Stimulated activated CD4-positive, alpha-beta T cell treated with anti-CD3 and anti-CD28 coated beads, Interleukin-4, amount 100 ng/mL, for 4 hours (primary cell): ENCODE measurements around the gene DNAH9.

Experiments used
- DNase-seq, 2 experiments: peaks; one replicate each; pipeline ENCODE4 v3.0.0-alpha.2; 2020

The DNAH9 gene

GRCh38 chr17:11852912-11853311 is 254.6 kb downstream of the DNAH9 start:
- no peak for DNase-seq

GRCh38 chr17:11853321-11854151 is 255.3 kb downstream of the DNAH9 start:
- DNase-seq, result no peak

- DNase-seq, result no peak
Measured at GRCh38 chr17:11855306-11855705, 257.0 kb downstream of the DNAH9 start.

GRCh38 chr17:11857006-11857405 is 258.7 kb downstream of the DNAH9 start:
- no peak for DNase-seq

GRCh38 chr17:11869680-11870394 is 271.6 kb downstream of the DNAH9 start:
- DNase-seq, result no peak

- DNase-seq, result no peak
Measured at GRCh38 chr17:11871773-11872172, 273.5 kb downstream of the DNAH9 start.

- no peak for DNase-seq
Measured at GRCh38 chr17:11874756-11875155, 276.5 kb downstream of the DNAH9 start.

- DNase-seq, result no peak
Measured at GRCh38 chr17:11880714-11881113, 282.4 kb downstream of the DNAH9 start.

GRCh38 chr17:11882716-11883115 is 284.4 kb downstream of the DNAH9 start:
- DNase-seq, result no peak

GRCh38 chr17:11885051-11885450 is 286.8 kb downstream of the DNAH9 start:
- no peak for DNase-seq

GRCh38 chr17:11889266-11889665 is 291.0 kb downstream of the DNAH9 start:
- no peak for DNase-seq

- no peak for DNase-seq
Measured at GRCh38 chr17:11893862-11894261, 295.6 kb downstream of the DNAH9 start.

- no peak for DNase-seq
Measured at GRCh38 chr17:11896199-11896598, 297.9 kb downstream of the DNAH9 start.

GRCh38 chr17:11898526-11899235 is 300.4 kb downstream of the DNAH9 start:
- no peak for DNase-seq

- DNase-seq, result no peak
Measured at GRCh38 chr17:11899537-11899942, 301.3 kb downstream of the DNAH9 start.

GRCh38 chr17:11900041-11900476 is 301.8 kb downstream of the DNAH9 start:
- DNase-seq, result no peak

GRCh38 chr17:11900655-11901054 is 302.4 kb downstream of the DNAH9 start:
- no peak for DNase-seq

GRCh38 chr17:11901931-11902330 is 303.7 kb downstream of the DNAH9 start:
- no peak for DNase-seq

GRCh38 chr17:11908711-11909146 is 310.5 kb downstream of the DNAH9 start:
- DNase-seq, result no peak

GRCh38 chr17:11909348-11909747 is 311.1 kb downstream of the DNAH9 start:
- DNase-seq, result no peak

GRCh38 chr17:11916091-11916490 is 317.8 kb downstream of the DNAH9 start:
- DNase-seq, result no peak

GRCh38 chr17:11917415-11917814 is 319.1 kb downstream of the DNAH9 start:
- no peak for DNase-seq

- DNase-seq, result no peak
Measured at GRCh38 chr17:11921296-11921695, 323.0 kb downstream of the DNAH9 start.

- no peak for DNase-seq
Measured at GRCh38 chr17:11922638-11923037, 324.4 kb downstream of the DNAH9 start.
